ACHN (cell line): ENCODE measurements around the gene USP53.
A peak's percentile ranks its signal among the peaks of the same experiment; 100 is the strongest.
"Not testable (repeated sequence)": the region's sequence is repeated elsewhere in the genome, so short reads cannot be mapped to it uniquely, and the experiment has no call there.

ENCODE experiments used
- DNase-seq: peaks from one replicate; pipeline ENCODE4 v3.0.0-alpha.2; 2015
- in situ Hi-C: cut with HindIII; loops from 2 replicates; pipeline ENCODE4 v1.10.0; 2017; ENCODE audit warnings: low sequenced_read_pairs, low pct_ligation_motif_present, low pct_unique_long_range_greater_than_20kb

Gene USP53

DNA sequence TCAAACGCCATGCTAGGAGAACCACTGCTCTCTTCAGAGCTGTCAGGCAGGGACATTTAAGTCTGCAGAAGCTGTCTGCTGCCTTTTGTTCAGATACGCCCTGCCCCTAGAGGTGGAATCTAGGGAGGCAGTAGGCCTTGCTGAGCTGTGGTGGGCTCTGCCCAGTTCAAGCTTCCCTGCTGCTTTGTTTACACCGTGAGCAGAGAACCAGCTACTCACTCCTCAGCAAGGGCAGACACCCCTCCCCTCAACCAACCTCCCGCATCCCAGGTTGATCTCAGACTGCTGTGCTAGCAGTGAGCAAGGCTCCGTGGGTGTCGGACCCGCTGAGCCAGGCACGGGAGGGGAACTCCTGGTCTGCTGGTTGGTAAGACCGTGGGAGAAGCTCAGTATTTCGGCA, 42.7 kb downstream of the USP53 start:
- DNase-seq, in situ Hi-C loops: not testable (repeated sequence)

DNA sequence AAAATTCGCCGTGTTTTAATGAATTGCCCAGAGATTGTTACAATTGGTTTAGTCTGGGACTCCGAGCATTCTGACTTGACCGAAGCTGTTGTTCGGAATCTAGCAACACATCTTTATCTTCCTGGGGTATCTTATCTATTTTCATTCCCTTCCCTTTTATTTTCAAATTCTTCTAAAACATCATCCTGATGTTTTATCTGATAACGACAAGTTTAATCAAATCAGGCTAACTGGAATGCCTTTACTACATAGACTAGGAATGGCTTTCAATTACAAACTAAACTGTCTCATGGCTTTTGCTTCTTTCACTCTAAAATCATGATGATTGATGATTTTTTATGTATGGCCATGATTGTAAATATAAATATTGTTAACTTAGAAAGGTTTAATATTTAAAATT, 48.0 kb downstream of the USP53 start:
- in situ Hi-C loops, result no loop called here
- DNase-seq, result no peak

- in situ Hi-C loops, result no loop called here
- DNase-seq, result no peak
These were observed 49.5 kb downstream of the USP53 start for GRCh38 chr4:119261986-119262385.

DNA sequence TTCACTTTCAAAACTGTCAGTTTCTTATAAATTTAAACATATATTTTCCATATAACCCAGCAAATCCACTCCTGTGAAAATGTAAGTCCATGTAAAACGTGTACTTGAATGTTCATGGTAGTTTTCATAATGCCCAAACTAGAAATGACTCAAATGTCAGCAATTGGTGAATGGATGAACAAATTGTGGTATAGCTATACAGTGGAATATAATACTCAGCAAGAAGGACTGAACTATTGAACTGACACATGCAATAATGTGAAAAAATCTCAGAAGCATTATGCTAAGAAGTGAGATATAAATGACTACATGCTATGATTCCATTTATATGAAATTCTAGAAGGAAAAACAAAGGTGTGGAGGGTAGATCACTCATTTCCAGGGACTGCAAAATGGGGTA, 52.2 kb downstream of the USP53 start:
- in situ Hi-C loops, result no loop called here
- DNase-seq, result no peak

DNA sequence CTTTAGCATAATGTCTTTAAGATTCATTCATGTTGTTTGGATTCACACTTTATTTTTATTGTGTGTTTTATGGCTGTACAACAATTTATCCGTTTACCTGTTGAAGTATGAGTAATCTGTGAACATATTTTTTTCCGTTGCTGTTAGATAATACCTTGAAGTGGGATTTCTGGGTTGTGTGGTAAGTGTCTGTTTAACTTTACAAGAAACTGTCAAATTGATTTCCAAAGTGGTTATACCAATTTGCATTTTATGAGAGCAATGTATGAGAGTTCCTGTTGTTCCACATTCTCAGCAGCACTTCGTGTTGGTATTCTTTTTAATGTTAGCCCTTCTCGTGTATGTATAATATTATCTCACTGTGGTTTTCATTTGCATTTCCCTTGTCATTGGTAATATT, 53.6 kb downstream of the USP53 start:
- no peak for DNase-seq
- in situ Hi-C loops, result no loop called here

GRCh38 chr4:119268466-119268865, 56.0 kb downstream of the USP53 start:
- in situ Hi-C loops, result no loop called here
- DNase-seq, result no peak

DNA sequence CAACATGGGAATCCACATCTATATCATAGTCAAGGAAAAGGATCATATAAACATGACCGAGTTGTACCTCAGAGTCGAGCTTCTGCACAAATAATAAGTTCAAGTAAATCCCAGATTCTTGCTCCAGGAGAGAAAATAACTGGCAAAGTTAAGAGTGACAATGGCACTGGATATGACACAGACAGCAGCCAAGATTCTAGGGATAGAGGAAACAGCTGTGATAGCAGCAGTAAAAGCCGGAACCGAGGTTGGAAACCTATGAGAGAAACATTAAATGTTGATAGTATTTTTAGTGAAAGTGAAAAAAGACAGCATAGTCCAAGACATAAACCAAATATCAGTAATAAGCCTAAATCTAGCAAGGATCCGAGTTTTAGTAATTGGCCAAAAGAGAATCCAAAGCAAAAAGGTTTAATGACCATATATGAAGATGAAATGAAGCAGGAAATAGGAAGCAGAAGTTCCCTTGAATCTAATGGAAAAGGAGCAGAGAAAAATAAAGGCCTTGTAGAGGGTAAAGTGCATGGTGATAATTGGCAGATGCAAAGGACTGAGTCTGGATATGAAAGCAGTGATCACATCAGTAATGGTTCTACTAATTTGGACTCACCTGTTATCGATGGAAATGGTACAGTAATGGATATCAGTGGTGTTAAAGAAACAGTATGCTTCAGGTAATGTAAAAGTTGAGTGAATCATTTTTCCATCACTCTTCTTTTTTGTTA, 59.0 kb downstream of the USP53 start:
- in situ Hi-C loops, result no loop called here
- DNase-seq, result no peak

GRCh38 chr4:119279541-119279940, 67.0 kb downstream of the USP53 start:
- in situ Hi-C loops, DNase-seq: not testable (repeated sequence)

DNA sequence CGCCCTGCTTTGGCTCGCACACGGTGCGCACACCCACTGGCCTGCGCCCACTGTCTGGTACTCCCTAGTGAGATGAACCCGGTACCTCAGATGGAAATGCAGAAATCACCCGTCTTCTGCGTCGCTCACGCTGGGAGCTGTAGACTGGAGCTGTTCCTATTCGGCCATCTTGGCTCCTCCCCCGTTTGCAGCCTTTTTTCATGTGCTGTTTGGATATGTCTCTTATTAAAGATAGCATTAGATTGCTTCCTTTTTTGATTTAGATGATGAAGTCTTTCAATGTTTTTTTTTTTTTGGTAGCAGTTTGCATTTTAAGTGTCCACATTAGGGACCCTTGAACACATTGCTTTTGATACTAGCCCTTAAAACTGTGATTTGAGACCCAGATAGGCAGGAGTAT, 67.4 kb downstream of the USP53 start:
- DNase-seq, in situ Hi-C loops: not testable (repeated sequence)

DNA sequence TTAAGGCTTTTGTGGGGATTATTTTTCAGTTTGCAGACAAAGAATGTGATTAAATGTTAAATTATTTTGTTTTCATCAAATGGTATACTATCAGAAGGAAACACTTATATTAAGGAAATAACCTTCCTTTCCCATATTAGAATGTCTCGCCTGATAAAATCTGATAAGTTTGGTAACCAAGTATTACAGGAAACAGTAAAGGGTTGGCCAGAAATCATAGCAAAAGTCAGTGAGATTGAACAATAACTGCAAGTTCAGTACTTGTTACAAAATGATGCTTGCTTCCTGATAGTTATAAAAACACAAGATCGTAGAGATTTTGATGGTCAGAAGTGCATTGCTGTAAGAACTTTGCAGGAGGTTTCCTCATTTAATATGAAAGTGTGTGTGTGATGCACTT, 68.9 kb downstream of the USP53 start:
- no peak for DNase-seq
- in situ Hi-C loops, result no loop called here

GRCh38 chr4:119284876-119285780, 72.6 kb downstream of the USP53 start:
- peak; percentile 41 for DNase-seq
- in situ Hi-C loops, result no loop called here

GRCh38 chr4:119286377-119287002, 74.0 kb downstream of the USP53 start:
- in situ Hi-C loops, result no loop called here
- DNase-seq, result peak; percentile 68

- in situ Hi-C loops, result no loop called here
- no peak for DNase-seq
These were observed 76.8 kb downstream of the USP53 start for GRCh38 chr4:119289313-119289712.

GRCh38 chr4:119290598-119290997, 78.1 kb downstream of the USP53 start:
- in situ Hi-C loops, result no loop called here
- DNase-seq, result no peak

DNA sequence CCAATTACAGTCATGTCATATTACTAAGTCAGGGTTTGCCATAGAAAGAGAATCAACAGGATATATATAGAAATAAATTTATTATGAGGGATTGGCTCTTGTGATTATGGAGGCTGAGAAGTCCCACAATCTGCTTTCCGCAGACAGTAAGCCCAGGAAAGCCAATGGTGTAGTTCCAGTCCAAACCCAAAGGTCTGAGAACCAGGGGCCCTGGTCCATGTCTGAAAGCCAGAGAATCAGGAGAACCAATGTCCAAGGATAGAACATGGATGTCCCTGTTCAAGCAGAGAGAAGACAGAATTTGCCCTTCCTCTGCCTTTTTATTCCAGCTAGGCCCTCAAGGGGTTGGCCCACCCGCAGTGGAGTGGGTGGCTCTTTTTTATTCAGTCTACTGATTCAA, 83.8 kb downstream of the USP53 start:
- no peak for DNase-seq

DNA sequence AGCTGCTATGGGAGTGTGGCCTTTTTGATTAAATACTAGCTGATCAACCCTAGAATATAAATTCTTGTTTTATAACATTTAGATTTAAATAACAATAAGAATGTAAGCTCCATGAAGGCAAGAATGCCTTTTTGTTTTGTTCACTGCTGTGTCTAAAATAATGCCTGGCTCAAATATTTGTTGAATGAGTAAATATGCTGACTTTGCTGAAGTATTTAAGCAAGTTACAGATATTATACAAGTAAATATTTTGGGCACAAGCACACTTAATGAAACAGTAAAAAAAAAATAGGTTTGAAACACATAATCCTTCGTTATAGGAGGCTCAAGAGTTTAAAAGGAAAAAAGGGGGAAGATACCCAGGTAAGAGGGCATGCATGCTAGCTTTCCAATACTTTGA, 85.3 kb downstream of the USP53 start:
- no peak for DNase-seq
- in situ Hi-C loops, result no loop called here

More for the DNA sequence above, 83.8 kb downstream of the USP53 start:
- in situ Hi-C loops, result no loop called here

DNA sequence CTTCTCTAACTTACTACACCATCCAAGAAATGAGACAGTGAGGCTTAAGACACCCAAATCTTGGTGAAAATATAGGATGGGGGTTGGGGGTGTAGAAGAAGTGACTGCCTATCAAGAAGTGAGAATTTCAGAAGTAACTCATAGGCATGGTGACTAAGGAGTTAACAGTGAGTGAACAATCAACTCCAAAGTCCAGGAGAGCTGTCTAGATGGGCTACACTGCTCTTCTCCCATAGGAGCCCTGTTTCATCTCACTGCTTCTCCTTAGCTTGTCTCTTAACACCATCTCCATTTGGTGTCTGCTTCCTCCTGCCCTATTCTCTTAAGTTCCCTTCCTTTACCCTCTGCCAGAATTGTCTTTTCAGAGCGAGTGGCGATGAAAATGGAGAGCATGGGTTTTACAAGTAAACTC, 86.8 kb downstream of the USP53 start:
- in situ Hi-C loops, result no loop called here
- peak; percentile 24 for DNase-seq

- in situ Hi-C loops, result no loop called here
- no peak for DNase-seq
These were observed 87.2 kb downstream of the USP53 start for GRCh38 chr4:119299741-119300100.
